ENCODE measurements around the gene CHRNB1. TPM values are rescaled to one million over a fixed set of nuclear protein-coding genes. Genes with fewer than 3 reads are reported as not detected.
A peak's percentile ranks its signal among the peaks of the same experiment; 100 is the strongest.

Gene CHRNB1
- total and polyA plus RNA-seq, 10 of the 15 experiments (the other 5 are each of a cell fraction or from before 2014, with no cell fraction given): 5.8 to 14.8 (median 11.3) TPM

DNA sequence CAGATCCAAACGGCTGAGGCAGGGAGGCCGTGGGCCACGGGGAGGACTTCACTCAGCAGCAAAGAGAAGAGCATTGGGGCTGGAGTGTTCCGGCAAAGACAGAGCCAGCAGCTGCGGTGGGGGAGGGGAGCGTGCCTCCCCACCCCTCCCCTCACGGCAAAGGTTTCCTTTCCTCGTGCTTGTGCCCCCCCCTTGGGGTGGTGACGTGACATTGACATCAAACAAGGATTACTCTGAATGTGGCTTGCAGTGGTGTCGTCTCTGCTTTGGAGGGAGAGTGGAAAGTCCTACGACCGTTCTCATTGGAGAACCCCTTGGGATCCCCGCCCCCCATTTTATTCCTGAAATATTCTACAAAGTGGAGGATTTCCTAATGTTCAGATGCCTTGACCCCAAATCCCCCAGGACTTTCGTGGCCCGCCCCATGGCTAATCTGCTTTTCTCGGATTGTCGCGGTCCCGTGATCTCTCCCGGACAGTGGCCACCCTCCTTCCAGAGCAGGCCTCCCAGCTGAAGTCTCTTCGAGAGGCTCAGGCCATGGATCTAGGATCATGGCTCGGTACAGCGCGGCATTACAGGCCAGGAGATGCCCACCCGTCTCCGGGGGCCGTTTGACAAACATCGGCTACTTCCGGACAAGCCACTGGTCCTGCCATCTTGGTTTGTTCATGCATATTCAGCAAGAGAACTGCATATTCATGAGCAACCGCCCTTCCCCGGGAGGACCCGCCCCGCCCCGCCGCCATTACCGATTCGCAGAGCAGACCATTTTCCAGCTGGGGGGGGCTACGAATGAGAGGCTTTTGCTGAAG, 38.6 kb downstream of the CHRNB1 start (continued):
- TF ChIP-seq EED (IDR thresholded peaks at IDR 0.05; ENCODE audit: low read depth) (no peak), ZNF207 (IDR thresholded peaks at IDR 0.05; ENCODE audit: borderline replicate concordance) (no peak; the same call in 1 of the 2 replicates), ZZZ3 (IDR thresholded peaks at IDR 0.05; ENCODE audit: control insufficient read depth, insufficient read length, low read depth) (no peak), RB1 (IDR thresholded peaks at IDR 0.05; ENCODE audit: borderline replicate concordance) (no peak), SIX5 (IDR thresholded peaks at IDR 0.05; ENCODE audit: low read depth, low read length, severe bottlenecking) (no peak), JUND (IDR thresholded peaks at IDR 0.05; ENCODE audit: low read depth, low read length) (no peak), STAT3 (IDR thresholded peaks at IDR 0.05; ENCODE audit: low read depth, low read length) (no peak), MEF2B (IDR thresholded peaks at IDR 0.05; ENCODE audit: partially characterized antibody, poor library complexity, severe bottlenecking) (peak; percentile 60), ZSCAN29 (IDR thresholded peaks at IDR 0.05) (no peak), STAT1 (conservative IDR thresholded peaks at IDR 0.05) (no peak), RAD51 (IDR thresholded peaks at IDR 0.05) (peak; percentile 56; the same call in 1 of the 2 replicates), ZNF274 (IDR thresholded peaks at IDR 0.05; ENCODE audit: insufficient read depth, insufficient read length) (no peak), SMARCA5 (IDR thresholded peaks at IDR 0.05) (no peak), CHD4 (IDR thresholded peaks at IDR 0.05) (no peak), TCF3 (IDR thresholded peaks at IDR 0.05; ENCODE audit: borderline replicate concordance, insufficient read depth, low read depth, low read length) (peak; percentile 72; the same call in 1 of the 2 replicates), PAX5 (IDR thresholded peaks at IDR 0.05; ENCODE audit: borderline replicate concordance, low read depth, low read length) (0 out of 2 replicates have a peak, but pooled peaks have one; percentile 49), FOXK2 (IDR thresholded peaks at IDR 0.05) (no peak), ATF7 (IDR thresholded peaks at IDR 0.05; ENCODE audit: low read depth) (peak; percentile 39), TCF12 (IDR thresholded peaks at IDR 0.05; ENCODE audit: low read depth, low read length) (peak; percentile 93), CBFB (IDR thresholded peaks at IDR 0.05; ENCODE audit: low read depth) (no peak), ZNF384 (IDR thresholded peaks at IDR 0.05; ENCODE audit: borderline replicate concordance, low read depth, low read length) (no peak; the same call in 1 of the 2 replicates), BMI1 (IDR thresholded peaks at IDR 0.05; ENCODE audit: borderline replicate concordance) (no peak)
- TF ChIP-seq, protein P1, sequence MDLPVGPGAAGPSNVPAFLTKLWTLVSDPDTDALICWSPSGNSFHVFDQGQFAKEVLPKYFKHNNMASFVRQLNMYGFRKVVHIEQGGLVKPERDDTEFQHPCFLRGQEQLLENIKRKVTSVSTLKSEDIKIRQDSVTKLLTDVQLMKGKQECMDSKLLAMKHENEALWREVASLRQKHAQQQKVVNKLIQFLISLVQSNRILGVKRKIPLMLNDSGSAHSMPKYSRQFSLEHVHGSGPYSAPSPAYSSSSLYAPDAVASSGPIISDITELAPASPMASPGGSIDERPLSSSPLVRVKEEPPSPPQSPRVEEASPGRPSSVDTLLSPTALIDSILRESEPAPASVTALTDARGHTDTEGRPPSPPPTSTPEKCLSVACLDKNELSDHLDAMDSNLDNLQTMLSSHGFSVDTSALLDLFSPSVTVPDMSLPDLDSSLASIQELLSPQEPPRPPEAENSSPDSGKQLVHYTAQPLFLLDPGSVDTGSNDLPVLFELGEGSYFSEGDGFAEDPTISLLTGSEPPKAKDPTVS (IDR thresholded peaks at IDR 0.05; ENCODE audit: low read depth, low read length): no peak
- TF ChIP-seq, protein P2, sequence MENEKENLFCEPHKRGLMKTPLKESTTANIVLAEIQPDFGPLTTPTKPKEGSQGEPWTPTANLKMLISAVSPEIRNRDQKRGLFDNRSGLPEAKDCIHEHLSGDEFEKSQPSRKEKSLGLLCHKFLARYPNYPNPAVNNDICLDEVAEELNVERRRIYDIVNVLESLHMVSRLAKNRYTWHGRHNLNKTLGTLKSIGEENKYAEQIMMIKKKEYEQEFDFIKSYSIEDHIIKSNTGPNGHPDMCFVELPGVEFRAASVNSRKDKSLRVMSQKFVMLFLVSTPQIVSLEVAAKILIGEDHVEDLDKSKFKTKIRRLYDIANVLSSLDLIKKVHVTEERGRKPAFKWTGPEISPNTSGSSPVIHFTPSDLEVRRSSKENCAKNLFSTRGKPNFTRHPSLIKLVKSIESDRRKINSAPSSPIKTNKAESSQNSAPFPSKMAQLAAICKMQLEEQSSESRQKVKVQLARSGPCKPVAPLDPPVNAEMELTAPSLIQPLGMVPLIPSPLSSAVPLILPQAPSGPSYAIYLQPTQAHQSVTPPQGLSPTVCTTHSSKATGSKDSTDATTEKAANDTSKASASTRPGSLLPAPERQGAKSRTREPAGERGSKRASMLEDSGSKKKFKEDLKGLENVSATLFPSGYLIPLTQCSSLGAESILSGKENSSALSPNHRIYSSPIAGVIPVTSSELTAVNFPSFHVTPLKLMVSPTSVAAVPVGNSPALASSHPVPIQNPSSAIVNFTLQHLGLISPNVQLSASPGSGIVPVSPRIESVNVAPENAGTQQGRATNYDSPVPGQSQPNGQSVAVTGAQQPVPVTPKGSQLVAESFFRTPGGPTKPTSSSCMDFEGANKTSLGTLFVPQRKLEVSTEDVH (IDR thresholded peaks at IDR 0.05; ENCODE audit: low read depth, partially characterized antibody): no peak
- TF ChIP-seq, protein P3, sequence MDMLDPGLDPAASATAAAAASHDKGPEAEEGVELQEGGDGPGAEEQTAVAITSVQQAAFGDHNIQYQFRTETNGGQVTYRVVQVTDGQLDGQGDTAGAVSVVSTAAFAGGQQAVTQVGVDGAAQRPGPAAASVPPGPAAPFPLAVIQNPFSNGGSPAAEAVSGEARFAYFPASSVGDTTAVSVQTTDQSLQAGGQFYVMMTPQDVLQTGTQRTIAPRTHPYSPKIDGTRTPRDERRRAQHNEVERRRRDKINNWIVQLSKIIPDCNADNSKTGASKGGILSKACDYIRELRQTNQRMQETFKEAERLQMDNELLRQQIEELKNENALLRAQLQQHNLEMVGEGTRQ (IDR thresholded peaks at IDR 0.05; ENCODE audit: borderline replicate concordance, low read depth, low read length): no peak
- TF ChIP-seq, protein P4, sequence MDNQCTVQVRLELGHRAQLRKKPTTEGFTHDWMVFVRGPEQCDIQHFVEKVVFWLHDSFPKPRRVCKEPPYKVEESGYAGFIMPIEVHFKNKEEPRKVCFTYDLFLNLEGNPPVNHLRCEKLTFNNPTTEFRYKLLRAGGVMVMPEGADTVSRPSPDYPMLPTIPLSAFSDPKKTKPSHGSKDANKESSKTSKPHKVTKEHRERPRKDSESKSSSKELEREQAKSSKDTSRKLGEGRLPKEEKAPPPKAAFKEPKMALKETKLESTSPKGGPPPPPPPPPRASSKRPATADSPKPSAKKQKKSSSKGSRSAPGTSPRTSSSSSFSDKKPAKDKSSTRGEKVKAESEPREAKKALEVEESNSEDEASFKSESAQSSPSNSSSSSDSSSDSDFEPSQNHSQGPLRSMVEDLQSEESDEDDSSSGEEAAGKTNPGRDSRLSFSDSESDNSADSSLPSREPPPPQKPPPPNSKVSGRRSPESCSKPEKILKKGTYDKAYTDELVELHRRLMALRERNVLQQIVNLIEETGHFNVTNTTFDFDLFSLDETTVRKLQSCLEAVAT (IDR thresholded peaks at IDR 0.05): peak; percentile 74

Measured in GM12878 (cell line).